K562 (cell line): Measurements from ENCODE around the gene ACOT7.

Experiments
- DPF2 ChIP-seq: fragments of 450-650 bp; IDR thresholded peaks from 2 replicates; pipeline ENCODE4 v1.6.1; 2016
- ELF4 ChIP-seq: fragments of 450-650 bp; formaldehyde crosslinking; IDR thresholded peaks from 2 replicates; pipeline ENCODE4 v1.4.0; 2022; ENCODE audit warnings: missing genetic modification characterization
- GTF2F1 ChIP-seq: IDR thresholded peaks from 2 replicates; pipeline ENCODE4 v1.6.1; 2011; ENCODE audit warnings: low read depth, low read length, improper control_type of control experiment
- POLR2A ChIP-seq: fragments of 450-650 bp; conservative IDR thresholded peaks from 2 replicates; pipeline ENCODE4 v1.6.1; 2016
- STAT5B ChIP-seq: fragments of 250-450 bp; sonication (Bioruptor Pico); IDR thresholded peaks from 2 replicates; pipeline ENCODE4 v1.8.0; 2021; ENCODE audit warnings: mild to moderate bottlenecking, inconsistent platforms
- USF2 ChIP-seq: sonication (generic); formaldehyde crosslinking; IDR thresholded peaks from 2 replicates; pipeline ENCODE4 v1.5.0; 2020; ENCODE audit warnings: missing genetic modification reagents
- ZNF780A ChIP-seq: fragments of 250-450 bp; sonication (Bioruptor Pico); IDR thresholded peaks from 2 replicates; pipeline ENCODE4 v1.5.0; 2021; ENCODE audit warnings: mild to moderate bottlenecking
- TF ChIP-seq, protein P1 (sequence below): fragments of 250-450 bp; sonication (Bioruptor Pico); IDR thresholded peaks from 2 replicates; pipeline ENCODE4 v1.5.0; 2020; ENCODE audit warnings: mild to moderate bottlenecking, borderline replicate concordance
- TF ChIP-seq, protein P2 (sequence below), 3 experiments: IDR thresholded peaks in 2 of 3; conservative IDR thresholded peaks in 1 of 3; 2 replicates each; pipeline ENCODE4 v1.5.1; 2011 to 2012; ENCODE audit warnings: low read length in 3 of 3, mild to moderate bottlenecking in 3 of 3, control low read depth in 2 of 3, improper control_type of control experiment in 1 of 3, inconsistent platforms in 1 of 3, low read depth in 1 of 3, mixed read lengths in 1 of 3, moderate library complexity in 1 of 3; ENCODE audit not compliant: insufficient read depth in 2 of 3

GRCh38 chr1:6295910-6296309 lies 97.7 kb downstream of the ACOT7 start:
- no peak for TF ChIP-seq STAT5B (CRISPR knock-in tag)
- TF ChIP-seq ELF4 (CRISPR knock-in tag), result no peak
- TF ChIP-seq ZNF780A (CRISPR knock-in tag), result no peak
- no peak for TF ChIP-seq DPF2
- no peak for TF ChIP-seq POLR2A
- no peak for TF ChIP-seq GTF2F1
- TF ChIP-seq, protein P1, sequence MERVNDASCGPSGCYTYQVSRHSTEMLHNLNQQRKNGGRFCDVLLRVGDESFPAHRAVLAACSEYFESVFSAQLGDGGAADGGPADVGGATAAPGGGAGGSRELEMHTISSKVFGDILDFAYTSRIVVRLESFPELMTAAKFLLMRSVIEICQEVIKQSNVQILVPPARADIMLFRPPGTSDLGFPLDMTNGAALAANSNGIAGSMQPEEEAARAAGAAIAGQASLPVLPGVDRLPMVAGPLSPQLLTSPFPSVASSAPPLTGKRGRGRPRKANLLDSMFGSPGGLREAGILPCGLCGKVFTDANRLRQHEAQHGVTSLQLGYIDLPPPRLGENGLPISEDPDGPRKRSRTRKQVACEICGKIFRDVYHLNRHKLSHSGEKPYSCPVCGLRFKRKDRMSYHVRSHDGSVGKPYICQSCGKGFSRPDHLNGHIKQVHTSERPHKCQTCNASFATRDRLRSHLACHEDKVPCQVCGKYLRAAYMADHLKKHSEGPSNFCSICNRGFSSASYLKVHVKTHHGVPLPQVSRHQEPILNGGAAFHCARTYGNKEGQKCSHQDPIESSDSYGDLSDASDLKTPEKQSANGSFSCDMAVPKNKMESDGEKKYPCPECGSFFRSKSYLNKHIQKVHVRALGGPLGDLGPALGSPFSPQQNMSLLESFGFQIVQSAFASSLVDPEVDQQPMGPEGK (CRISPR knock-in tag), result no peak
- TF ChIP-seq, protein P2, sequence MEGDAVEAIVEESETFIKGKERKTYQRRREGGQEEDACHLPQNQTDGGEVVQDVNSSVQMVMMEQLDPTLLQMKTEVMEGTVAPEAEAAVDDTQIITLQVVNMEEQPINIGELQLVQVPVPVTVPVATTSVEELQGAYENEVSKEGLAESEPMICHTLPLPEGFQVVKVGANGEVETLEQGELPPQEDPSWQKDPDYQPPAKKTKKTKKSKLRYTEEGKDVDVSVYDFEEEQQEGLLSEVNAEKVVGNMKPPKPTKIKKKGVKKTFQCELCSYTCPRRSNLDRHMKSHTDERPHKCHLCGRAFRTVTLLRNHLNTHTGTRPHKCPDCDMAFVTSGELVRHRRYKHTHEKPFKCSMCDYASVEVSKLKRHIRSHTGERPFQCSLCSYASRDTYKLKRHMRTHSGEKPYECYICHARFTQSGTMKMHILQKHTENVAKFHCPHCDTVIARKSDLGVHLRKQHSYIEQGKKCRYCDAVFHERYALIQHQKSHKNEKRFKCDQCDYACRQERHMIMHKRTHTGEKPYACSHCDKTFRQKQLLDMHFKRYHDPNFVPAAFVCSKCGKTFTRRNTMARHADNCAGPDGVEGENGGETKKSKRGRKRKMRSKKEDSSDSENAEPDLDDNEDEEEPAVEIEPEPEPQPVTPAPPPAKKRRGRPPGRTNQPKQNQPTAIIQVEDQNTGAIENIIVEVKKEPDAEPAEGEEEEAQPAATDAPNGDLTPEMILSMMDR (IDR thresholded peaks at IDR 0.05 in 2 of 3, conservative IDR thresholded peaks at IDR 0.05 in 1 of 3; ENCODE audit: insufficient read depth in 2 of 3, low read depth in 1 of 3, low read length in 3 of 3), result no peak
- no peak for TF ChIP-seq USF2 (CRISPR knock-in tag)
